NCI-H446 treated with DMSO at 0.1 percent for 48 hours (cell line): Measurements from ENCODE around the gene TSPAN10.

ENCODE experiments used
- DNase-seq: peaks from one replicate; lab custom pipeline; 2025; lab: John Stamatoyannopoulos, UW

Gene TSPAN10

GRCh38 chr17:81687770-81688541, 51.0 kb downstream of the TSPAN10 start:
- no peak for DNase-seq

GRCh38 chr17:81688616-81689015, 51.6 kb downstream of the TSPAN10 start:
- no peak for DNase-seq

GRCh38 chr17:81690066-81690465, 53.1 kb downstream of the TSPAN10 start:
- no peak for DNase-seq

- DNase-seq, result no peak
Measured at GRCh38 chr17:81690549-81690948, 53.6 kb downstream of the TSPAN10 start.

- no peak for DNase-seq
Measured at GRCh38 chr17:81691196-81691595, 54.2 kb downstream of the TSPAN10 start.

DNA sequence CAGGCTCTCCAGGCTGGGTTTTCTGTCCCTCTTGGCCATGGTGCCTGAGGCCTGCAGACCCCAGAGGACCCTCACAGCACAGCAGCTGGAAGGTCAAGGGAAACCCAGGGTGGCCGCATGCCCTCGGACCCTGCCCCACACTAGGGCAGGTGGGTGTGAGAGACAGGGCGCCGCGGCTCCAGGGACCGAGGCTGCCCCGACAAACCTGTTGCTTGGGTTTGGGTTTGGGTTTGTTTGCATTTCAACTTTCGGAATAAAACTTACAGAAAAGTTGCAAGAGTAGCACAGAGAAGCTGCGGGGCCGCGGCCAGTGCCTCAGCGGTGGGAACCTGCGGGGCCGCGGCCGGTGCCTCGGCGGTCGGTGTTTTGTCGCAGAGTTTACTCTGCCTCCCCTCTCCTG, 54.6 kb downstream of the TSPAN10 start:
- no peak for DNase-seq

DNA sequence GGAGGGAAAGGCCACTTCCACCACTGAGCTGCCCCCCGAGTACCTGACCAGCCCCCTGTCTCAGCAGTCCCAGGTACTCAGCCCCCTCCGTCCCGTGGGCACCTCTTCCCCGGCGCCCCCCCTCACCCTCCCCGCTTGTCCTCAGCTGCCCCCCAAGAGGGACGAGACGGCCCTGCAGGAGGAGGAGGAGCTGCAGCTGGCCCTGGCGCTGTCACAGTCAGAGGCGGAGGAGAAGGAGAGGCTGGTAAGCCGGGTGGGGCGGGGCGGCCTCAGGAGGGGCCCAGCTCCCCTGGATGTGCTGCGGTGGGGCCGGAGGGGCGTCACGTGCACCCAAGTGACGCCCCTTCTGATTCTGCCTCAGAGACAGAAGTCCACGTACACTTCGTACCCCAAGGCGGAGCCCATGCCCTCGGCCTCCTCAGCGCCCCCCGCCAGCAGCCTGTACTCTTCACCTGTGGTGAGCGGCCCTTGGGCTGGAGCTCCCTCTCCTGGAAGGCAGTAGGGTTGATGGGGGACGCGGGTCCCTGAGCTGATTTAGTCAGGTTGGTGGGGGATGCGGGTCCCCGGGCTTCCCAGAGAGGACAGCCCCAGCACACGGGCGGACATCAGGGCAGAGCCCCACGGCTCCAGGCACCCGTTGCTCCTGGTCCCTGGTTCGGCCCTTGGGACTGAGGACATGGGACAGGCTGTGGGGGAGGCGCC, 56.7 kb downstream of the TSPAN10 start:
- no peak for DNase-seq

DNA sequence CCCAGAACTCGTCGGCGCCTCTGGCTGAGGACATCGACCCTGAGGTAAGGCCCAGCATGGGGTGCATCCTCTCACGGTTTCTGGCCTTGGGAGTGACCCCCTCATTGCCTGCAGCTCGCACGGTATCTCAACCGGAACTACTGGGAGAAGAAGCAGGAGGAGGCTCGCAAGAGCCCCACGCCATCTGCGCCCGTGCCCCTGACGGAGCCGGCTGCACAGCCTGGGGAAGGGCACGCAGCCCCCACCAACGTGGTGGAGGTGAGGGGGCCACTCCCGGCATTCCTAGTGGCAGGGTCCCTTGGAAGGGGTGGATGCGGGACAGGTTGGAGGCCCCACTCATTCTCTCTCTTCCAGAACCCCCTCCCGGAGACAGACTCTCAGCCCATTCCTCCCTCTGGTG, 57.8 kb downstream of the TSPAN10 start:
- no peak for DNase-seq

DNA sequence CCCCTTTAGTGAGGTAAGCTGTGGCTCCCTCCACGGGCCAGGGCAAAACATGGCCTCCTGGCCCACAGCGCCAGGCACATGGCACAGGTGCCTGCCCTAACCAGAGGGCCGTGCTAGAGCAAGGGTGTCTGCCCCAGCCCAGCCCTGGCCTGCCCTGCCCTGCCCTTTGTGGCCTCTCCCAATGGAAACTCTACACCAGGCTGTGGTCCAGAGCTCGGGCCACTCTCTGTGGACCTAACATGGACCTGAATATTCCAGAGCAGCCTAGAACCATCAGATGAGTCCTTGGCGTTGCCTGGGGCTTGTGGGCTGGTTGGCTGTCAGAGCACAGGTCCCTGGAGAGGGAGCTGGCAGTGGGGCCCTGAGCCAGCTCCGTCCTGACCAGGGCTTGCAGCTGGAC, 58.2 kb downstream of the TSPAN10 start:
- no peak for DNase-seq

GRCh38 chr17:81695801-81696200, 58.8 kb downstream of the TSPAN10 start:
- DNase-seq, result no peak

GRCh38 chr17:81696218-81696941, 59.4 kb downstream of the TSPAN10 start:
- no peak for DNase-seq

DNA sequence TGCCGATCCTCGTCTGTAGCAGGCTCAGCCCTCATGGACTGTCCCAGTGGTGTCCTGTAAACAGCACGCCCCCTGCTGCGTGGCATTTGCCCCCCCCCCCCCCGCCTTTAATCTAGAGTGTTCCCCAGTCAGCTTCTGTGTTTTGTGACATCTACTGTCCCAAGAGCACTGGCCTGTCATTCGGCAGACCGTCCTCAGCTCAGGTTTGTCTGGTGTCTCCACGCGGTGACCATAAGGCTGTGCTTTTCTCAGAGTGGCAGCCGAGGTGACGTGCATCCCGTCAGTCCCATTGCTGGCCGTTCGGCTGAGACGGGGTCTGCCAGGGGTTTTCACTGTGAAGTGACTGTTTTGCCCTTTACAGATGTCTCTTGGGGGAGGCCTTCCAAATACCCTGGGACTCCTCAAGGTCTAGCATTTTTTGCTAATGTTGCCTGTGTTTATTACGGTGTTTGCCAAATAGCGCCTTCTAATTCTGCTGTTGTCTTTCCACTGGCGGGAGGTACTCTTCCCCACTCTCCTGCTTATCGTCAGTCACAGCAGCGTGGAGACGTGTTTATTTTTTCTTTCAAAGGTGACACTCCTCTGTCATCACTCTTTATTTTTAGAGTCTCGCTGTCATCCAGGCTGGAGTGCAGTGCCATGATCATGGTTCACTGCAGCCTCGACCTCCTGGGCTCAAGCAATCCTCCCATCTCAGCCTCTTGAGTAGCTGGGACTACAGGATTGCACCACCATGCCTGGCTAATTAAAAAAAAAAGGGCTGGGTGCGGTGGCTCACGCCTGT, 60.5 kb downstream of the TSPAN10 start:
- DNase-seq, result no peak
